NT2/D1 (cell line): ENCODE results near the gene BHMT2.

Experiments used
- SUZ12 ChIP-seq: IDR thresholded peaks from 2 replicates; pipeline ENCODE4 v1.6.1; 2011; ENCODE audit not compliant: insufficient read length, insufficient read depth; ENCODE audit errors: extremely low read depth
- YY1 ChIP-seq: IDR thresholded peaks from 2 replicates; pipeline ENCODE4 v1.6.1; 2011; ENCODE audit not compliant: insufficient read length, insufficient read depth
- ZNF274 ChIP-seq: IDR thresholded peaks from 2 replicates; pipeline ENCODE4 v1.6.1; 2011; ENCODE audit warnings: mild to moderate bottlenecking, low read depth, low read length

GRCh38 chr5:79069488-79070349 lies at the start of gene BHMT2, which contains the start of gene DMGDH:
- TF ChIP-seq SUZ12, result no peak
- no peak for TF ChIP-seq ZNF274
- TF ChIP-seq YY1, result no peak
